Measurements from ENCODE around the gene FRS2.

GRCh38 chr12:69579029-69579428 lies 108.8 kb downstream of the FRS2 start:
- TF ChIP-seq POLR2A (IDR thresholded peaks at IDR 0.05) (no peak), CTCF (IDR thresholded peaks at IDR 0.05) (no peak)

Data from suprapubic skin (tissue), 3 donors.